ENCODE measurements around the gene LPAR2. TPM values are rescaled to one million over a fixed set of nuclear protein-coding genes. Genes with fewer than 3 reads are reported as not detected.

LPAR2 gene
- total and polyA plus RNA-seq, 7 donors = 0.08 to 1.5 (median 0.42) TPM

GRCh38 chr19:19631346-19631745 lies 3.3 kb upstream of the LPAR2 start:
- Histone ChIP-seq H3K27ac (no peak overlapping the region), H3K4me3 (no peak overlapping the region), H3K36me3 (ENCODE audit: insufficient read depth in 1 of 2, low read depth in 1 of 2) (no peaks in the 10 kb centered on the region), H3K4me1 (no peaks in the 10 kb centered on the region), H3K27me3 (ENCODE audit: insufficient read depth in 3 of 3, low read length in 2 of 3) (peaks cover 0 to 26% (median 0%) of the 10 kb centered on the region in 3 donors), H3K9me3 (no peaks in the 10 kb centered on the region)
- WGBS, 3 donors = 86 to 87% (median 87%) methylated on average over 5 to 7 of the region's 7 CpGs
- intact Hi-C loops (cut with DNase I) = no loop called here
- no peak for DNase-seq
- no peak for ATAC-seq
- TF ChIP-seq, protein P1, sequence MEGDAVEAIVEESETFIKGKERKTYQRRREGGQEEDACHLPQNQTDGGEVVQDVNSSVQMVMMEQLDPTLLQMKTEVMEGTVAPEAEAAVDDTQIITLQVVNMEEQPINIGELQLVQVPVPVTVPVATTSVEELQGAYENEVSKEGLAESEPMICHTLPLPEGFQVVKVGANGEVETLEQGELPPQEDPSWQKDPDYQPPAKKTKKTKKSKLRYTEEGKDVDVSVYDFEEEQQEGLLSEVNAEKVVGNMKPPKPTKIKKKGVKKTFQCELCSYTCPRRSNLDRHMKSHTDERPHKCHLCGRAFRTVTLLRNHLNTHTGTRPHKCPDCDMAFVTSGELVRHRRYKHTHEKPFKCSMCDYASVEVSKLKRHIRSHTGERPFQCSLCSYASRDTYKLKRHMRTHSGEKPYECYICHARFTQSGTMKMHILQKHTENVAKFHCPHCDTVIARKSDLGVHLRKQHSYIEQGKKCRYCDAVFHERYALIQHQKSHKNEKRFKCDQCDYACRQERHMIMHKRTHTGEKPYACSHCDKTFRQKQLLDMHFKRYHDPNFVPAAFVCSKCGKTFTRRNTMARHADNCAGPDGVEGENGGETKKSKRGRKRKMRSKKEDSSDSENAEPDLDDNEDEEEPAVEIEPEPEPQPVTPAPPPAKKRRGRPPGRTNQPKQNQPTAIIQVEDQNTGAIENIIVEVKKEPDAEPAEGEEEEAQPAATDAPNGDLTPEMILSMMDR (IDR thresholded peaks at IDR 0.05) = no peak

GRCh38 chr19:19630426-19630825 lies 2.4 kb upstream of the LPAR2 start:
- DNase-seq = no peak
- H3K9me3 ChIP-seq = no peaks in the 10 kb centered on the region
- no peak overlapping the region for H3K4me3 ChIP-seq
- ATAC-seq = no peak
- WGBS, 3 donors = 94 to 100% (median 97%) methylated on average over 2 of the region's 2 CpGs
- no peaks in the 10 kb centered on the region for H3K36me3 ChIP-seq (ENCODE audit: insufficient read depth in 1 of 2, low read depth in 1 of 2)
- intact Hi-C loops (cut with DNase I) = no loop called here
- peaks cover 0 to 27% (median 0%) of the 10 kb centered on the region in 3 donors for H3K27me3 ChIP-seq (ENCODE audit: insufficient read depth in 3 of 3, low read length in 2 of 3)
- H3K27ac ChIP-seq = no peak overlapping the region
- no peaks in the 10 kb centered on the region for H3K4me1 ChIP-seq
- TF ChIP-seq, protein P1 (IDR thresholded peaks at IDR 0.05) = no peak

- Histone ChIP-seq H3K27me3 (ENCODE audit: insufficient read depth in 3 of 3, low read length in 2 of 3) (peaks cover 0 to 27% (median 0%) of the 10 kb centered on the region in 3 donors), H3K4me1 (no peaks in the 10 kb centered on the region), H3K36me3 (ENCODE audit: insufficient read depth in 1 of 2, low read depth in 1 of 2) (no peaks in the 10 kb centered on the region), H3K4me3 (no peak overlapping the region), H3K27ac (no peak overlapping the region), H3K9me3 (no peaks in the 10 kb centered on the region)
- no peak for DNase-seq
- no peak for ATAC-seq
- TF ChIP-seq, protein P1 (IDR thresholded peaks at IDR 0.05) = no peak
- intact Hi-C loops (cut with DNase I) = no loop called here
- 95 to 100% (median 97%) methylated on average over 11 of the region's 11 CpGs for WGBS, 3 donors
Measured at GRCh38 chr19:19630062-19630414, 2.0 kb upstream of the LPAR2 start.

DNA sequence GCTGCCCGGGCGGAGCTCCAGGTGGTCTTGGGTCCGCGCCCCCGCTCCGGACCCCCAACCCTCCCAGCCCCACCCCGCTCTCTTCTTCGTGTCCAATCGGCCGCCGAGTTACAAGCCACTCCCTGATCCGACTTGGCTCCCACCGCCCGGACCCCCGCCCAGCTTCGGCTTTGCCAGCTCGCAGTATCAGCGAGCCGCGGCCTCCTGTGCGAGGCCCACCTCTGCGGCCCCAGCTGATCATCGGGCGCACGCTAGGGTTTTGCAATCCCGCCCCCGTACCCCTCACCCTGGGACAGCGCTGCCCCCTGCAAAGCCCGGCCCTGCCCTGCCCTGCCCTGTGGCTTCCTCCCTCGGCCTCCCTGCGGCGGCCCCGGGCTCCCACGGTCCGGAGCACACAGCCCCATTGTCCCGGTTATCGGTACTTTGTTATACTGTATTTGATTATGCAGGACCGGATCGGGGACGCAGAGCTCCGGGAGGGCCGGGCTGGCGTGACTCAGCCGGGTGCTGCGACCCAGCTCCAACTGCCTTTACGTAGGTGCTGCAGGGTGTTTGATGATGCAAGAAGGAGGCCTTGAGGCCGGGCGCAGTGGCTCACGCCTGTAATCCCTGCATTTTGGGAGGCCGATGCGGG lies 598 bp upstream of the LPAR2 start:
- WGBS, 3 donors = 18 to 23% (median 19%) methylated on average over 42 to 51 of the region's 51 CpGs
- Histone ChIP-seq H3K27me3 (ENCODE audit: insufficient read depth in 3 of 3, low read length in 2 of 3) (peaks cover 0 to 27% (median 0%) of the 10 kb centered on the region in 3 donors), H3K27ac (no peak overlapping the region), H3K4me3 (peak overlapping the region; percentile 59), H3K4me1 (no peaks in the 10 kb centered on the region), H3K9me3 (no peaks in the 10 kb centered on the region), H3K36me3 (ENCODE audit: insufficient read depth in 1 of 2, low read depth in 1 of 2) (no peaks in the 10 kb centered on the region)
- no peak for DNase-seq
- intact Hi-C loops (cut with DNase I) = no loop called here
- ATAC-seq = peak in 2 of 4 donors; percentile 24 to 38
- TF ChIP-seq, protein P1 (IDR thresholded peaks at IDR 0.05) = no peak
